Pericardium fibroblast (primary cell): ENCODE measurements around the gene KANSL1. TPM values are rescaled to one million over a fixed set of nuclear protein-coding genes. Genes with fewer than 3 reads are reported as not detected.

Experiments
- total RNA-seq: library from RNA; depleted of rRNA; stranded (reverse); fragments of >200 nt; gene quantifications from 2 replicates; pipeline ENCODE4 v1.2.3, GENCODE V29; 2015

Gene KANSL1, protein sequence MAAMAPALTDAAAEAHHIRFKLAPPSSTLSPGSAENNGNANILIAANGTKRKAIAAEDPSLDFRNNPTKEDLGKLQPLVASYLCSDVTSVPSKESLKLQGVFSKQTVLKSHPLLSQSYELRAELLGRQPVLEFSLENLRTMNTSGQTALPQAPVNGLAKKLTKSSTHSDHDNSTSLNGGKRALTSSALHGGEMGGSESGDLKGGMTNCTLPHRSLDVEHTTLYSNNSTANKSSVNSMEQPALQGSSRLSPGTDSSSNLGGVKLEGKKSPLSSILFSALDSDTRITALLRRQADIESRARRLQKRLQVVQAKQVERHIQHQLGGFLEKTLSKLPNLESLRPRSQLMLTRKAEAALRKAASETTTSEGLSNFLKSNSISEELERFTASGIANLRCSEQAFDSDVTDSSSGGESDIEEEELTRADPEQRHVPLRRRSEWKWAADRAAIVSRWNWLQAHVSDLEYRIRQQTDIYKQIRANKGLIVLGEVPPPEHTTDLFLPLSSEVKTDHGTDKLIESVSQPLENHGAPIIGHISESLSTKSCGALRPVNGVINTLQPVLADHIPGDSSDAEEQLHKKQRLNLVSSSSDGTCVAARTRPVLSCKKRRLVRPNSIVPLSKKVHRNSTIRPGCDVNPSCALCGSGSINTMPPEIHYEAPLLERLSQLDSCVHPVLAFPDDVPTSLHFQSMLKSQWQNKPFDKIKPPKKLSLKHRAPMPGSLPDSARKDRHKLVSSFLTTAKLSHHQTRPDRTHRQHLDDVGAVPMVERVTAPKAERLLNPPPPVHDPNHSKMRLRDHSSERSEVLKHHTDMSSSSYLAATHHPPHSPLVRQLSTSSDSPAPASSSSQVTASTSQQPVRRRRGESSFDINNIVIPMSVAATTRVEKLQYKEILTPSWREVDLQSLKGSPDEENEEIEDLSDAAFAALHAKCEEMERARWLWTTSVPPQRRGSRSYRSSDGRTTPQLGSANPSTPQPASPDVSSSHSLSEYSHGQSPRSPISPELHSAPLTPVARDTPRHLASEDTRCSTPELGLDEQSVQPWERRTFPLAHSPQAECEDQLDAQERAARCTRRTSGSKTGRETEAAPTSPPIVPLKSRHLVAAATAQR (N-terminal part only)
- total RNA-seq = 15.2 and 30.6 TPM in 2 replicates

DNA sequence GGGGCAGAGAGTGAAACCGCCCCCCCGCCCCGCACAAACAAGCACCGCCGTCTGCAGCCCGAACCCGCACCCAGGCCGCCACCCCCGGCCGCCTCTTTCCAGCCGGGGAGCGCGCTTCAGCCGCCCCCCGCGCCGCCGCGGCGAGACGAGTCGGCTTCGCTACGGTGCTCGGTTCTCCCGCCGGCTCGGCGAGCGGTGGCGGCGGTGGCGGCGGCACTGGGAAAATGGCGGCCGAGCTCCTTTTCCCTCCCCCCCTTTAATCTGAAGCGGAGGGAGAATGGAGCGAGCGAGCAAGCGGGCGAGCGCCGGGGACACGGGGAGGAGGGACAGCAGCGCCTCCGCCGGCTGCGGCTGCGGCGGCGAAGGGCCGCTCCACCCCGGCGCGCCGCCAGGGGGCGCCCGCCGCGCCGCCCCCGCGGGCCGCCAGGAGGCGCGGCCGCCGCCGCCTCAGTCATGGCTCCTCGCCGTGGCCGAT is at the start of gene KANSL1:
KANSL1 (minus strand) TSS at position 279 of the 475 bp plus-strand sequence. CDS start 21,286 bp downstream, outside the sequence.

DNA sequence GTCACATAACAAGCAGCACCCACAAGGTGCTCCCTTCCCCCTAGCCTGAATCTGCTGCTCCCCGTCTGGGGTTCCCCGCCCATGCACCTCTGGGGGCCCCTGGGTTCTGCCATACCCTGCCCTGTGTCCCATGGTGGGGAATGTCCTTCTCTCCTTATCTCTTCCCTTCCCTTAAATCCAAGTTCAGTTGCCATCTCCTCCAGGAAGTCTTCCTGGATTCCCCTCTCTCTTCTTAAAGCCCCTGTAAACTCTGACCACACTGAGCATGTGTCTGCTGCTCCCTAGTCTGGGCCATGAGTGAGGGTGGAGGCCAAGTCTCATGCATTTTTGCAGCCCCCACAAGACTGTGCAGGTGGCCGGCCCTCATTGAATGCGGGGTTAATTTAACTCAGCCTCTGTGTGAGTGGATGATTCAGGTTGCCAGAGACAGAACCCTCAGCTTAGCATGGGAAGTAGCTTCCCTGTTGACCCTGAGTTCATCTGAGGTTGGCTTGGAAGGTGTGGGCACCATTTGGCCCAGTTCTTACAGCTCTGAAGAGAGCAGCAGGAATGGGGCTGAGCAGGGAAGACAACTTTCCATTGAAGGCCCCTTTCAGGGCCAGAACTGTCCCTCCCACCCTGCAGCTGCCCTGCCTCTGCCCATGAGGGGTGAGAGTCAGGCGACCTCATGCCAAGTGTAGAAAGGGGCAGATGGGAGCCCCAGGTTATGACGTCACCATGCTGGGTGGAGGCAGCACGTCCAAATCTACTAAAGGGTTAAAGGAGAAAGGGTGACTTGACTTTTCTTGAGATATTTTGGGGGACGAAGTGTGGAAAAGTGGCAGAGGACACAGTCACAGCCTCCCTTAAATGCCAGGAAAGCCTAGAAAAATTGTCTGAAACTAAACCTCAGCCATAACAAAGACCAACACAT is 194.0 kb downstream of the KANSL1 start, which contains the start of gene STH:
STH (plus strand) TSS at position 264 of the 913 bp plus-strand sequence; CDS start at position 294, 30 bp downstream.

Other genes with a start within 250 kb of the KANSL1 start
- not detected in 2 replicates for gene STH, start 194.2 kb downstream of the KANSL1 start, total RNA-seq
- gene LRRC37A, start 101.7 kb upstream of the KANSL1 start, total RNA-seq = 1.1 TPM in 1 of 2 replicates, not detected in the other
- 0.68 and 2.0 TPM in 2 replicates for gene ARL17B, start 168.3 kb upstream of the KANSL1 start, total RNA-seq